ENCODE measurements around the gene CCDC154.

- TF ChIP-seq CTCF (IDR thresholded peaks at IDR 0.05): no peak
- no peak for TF ChIP-seq POLR2A (IDR thresholded peaks at IDR 0.05)
- TF ChIP-seq EP300 (IDR thresholded peaks at IDR 0.05): no peak
Measured at GRCh38 chr16:1444730-1445517, 568 bp upstream of the CCDC154 start.

Measured in suprapubic skin (tissue), 3 donors.